ENCODE results near the gene PLPP1.

- TF ChIP-seq POLR2AphosphoS5 (IDR thresholded peaks at IDR 0.05; ENCODE audit: borderline replicate concordance, low read depth, low read length) (no peak), EZH2 (IDR thresholded peaks at IDR 0.05) (no peak)
These were observed 81.6 kb downstream of the PLPP1 start for GRCh38 chr5:55453211-55453610.

Measured in SK-N-MC (cell line).